GM12874 (cell line): ENCODE results near the gene SMIM33.

Experiments used
- TF ChIP-seq, protein P1 (sequence below): IDR thresholded peaks from 2 replicates; pipeline ENCODE4 v1.5.1; 2011; ENCODE audit warnings: low read depth, mild to moderate bottlenecking, control low read depth, low read length, moderate library complexity; ENCODE audit not compliant: insufficient read depth

The SMIM33 gene

DNA sequence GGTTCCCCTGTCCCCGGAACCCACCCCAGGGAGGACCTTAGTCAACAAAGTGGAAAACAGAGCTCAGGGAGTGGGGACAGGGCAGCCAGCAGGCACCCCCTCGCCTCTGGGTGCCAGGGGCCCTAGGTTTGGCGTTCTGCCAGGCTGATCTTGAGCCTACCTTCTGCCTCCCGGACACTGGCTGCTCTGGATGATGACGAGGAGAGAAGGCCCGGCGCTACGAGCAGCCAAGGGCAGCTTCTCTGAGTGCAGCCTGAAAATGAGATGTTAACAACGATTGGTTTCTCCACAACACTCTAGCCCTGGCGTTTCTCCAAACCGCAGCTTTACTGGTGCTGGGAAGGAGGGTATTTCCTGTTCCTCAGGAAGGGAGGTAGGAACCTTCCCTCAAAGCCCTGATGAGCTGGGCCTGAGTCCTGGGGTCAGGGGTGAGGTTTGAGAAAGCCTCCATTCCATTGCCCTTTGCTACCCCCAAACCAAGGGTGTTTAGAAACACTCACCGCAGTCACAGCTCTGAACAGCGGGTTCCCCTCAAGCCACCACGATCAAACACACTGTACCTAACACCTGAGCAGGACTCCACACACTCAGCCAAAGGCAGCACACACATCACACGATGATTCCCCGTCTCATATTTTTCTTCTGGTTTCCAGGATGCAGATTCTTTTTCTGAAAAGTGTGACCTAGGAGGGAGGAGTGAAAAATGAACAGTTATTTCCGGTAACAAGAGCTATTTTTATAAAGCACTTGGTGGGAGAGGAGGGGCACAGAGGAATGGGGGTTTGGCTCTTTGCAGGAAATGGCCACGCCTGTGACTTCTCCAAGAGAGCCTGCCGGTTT is 11.5 kb downstream of the SMIM33 start, which contains the start of gene STING1:
TSS of gene STING1 (minus strand) at position 709 of the 840 bp plus-strand sequence. CDS start 1,054 bp downstream, outside the sequence.
- TF ChIP-seq, protein P1, sequence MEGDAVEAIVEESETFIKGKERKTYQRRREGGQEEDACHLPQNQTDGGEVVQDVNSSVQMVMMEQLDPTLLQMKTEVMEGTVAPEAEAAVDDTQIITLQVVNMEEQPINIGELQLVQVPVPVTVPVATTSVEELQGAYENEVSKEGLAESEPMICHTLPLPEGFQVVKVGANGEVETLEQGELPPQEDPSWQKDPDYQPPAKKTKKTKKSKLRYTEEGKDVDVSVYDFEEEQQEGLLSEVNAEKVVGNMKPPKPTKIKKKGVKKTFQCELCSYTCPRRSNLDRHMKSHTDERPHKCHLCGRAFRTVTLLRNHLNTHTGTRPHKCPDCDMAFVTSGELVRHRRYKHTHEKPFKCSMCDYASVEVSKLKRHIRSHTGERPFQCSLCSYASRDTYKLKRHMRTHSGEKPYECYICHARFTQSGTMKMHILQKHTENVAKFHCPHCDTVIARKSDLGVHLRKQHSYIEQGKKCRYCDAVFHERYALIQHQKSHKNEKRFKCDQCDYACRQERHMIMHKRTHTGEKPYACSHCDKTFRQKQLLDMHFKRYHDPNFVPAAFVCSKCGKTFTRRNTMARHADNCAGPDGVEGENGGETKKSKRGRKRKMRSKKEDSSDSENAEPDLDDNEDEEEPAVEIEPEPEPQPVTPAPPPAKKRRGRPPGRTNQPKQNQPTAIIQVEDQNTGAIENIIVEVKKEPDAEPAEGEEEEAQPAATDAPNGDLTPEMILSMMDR, result no peak

DNA sequence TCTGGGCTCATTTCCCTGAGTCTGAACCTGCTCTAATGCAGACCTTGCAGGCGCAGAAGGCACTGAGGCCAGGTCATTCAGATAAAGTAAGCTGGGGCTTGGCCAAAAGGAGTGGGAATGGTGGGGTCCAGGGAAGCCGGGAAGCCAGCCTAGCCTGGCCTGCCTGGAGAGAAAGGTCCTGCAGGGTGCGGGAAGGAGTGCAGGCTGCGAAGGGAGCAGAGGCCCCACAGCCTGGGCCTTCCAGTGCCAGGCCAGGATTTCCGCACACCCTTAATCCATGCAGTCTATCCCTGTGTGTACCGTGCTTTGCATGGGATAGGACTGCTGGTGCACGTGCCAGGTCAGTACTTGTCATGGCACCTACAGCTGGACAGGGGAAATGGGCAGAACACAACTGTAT is 15.4 kb downstream of the SMIM33 start:
- TF ChIP-seq, protein P1, result no peak

DNA sequence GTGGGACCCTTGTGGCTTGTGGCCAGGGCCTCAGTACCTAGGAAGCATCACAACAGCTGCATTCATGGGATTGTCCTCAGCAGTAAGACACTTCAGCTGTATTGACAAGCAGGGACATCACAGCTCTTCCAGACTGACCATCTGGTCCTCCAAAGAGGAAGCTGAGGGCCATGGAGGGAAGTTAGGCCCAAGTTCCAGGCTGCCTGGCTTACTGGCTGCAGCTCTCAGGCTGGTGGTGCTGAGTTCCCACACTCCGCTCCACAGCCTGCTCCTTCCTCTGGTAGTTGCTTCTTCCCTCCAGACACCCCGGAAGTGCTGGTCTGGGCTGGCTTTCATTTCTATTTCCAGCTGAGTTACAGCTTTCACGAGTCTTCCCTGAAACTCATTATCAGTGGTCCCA is 17.5 kb downstream of the SMIM33 start:
- TF ChIP-seq, protein P1, result no peak

DNA sequence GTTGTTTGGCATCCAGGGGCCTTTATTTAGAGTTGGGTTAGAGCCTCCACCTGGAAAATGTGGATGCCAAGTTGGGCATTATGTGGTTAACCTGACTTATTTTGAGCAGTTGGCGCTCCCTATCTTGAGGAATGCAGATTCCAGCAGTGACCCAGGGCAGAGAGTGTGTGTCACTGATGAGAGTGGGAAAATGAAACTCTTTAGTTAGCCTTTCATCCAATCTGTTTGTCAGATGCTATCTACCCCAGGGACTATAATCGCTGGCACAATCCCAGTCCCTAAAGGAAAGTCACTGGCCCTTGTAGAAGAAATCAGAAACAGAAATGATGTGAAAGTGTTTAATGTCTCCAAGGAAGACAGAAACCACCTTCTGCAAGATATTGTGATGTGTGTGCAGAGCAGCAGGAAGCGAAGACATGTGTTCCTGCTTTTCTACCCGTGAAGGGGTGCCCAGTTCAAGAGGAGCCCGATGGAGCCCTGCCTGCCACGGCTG is 21.9 kb downstream of the SMIM33 start:
- TF ChIP-seq, protein P1, result no peak

DNA sequence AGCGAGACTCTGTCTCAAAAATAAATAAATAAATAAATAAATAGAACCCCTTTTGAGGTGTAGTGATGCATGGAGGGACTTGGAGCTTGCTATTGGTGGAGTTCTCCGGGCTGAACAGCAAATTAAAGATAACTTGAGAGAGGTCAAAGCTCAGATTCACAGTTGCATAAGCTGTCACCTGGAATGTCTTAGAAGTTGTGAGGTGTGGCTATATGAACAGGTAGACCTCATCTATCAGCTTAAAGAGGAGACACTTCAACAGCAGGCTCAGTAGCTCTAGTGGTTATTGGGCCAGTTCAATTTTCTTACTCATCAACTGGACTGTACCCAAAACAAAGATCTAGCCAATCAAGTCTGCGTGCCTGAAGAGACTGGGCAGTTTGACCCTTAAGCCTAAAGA is 23.5 kb downstream of the SMIM33 start:
- TF ChIP-seq, protein P1, result no peak

DNA sequence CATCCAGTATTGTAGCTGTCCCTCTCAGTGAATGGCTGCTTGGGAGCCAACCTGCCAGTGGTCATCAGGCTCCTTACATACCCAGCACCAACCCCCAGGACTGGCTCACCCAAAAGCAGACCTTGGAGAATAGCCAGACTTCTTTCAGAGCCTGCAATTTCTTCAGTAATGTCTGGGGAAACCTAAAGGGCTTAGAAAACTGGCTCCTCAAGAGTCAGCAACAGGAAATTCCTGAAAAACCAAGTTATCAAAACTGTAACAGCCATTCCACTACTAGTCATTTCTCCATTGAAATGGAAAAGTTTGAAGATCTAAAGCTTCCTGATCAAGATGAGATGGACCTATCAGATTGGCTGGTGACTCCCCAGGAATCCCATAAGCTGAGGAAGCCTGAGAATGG is 24.0 kb downstream of the SMIM33 start:
- TF ChIP-seq, protein P1, result no peak

DNA sequence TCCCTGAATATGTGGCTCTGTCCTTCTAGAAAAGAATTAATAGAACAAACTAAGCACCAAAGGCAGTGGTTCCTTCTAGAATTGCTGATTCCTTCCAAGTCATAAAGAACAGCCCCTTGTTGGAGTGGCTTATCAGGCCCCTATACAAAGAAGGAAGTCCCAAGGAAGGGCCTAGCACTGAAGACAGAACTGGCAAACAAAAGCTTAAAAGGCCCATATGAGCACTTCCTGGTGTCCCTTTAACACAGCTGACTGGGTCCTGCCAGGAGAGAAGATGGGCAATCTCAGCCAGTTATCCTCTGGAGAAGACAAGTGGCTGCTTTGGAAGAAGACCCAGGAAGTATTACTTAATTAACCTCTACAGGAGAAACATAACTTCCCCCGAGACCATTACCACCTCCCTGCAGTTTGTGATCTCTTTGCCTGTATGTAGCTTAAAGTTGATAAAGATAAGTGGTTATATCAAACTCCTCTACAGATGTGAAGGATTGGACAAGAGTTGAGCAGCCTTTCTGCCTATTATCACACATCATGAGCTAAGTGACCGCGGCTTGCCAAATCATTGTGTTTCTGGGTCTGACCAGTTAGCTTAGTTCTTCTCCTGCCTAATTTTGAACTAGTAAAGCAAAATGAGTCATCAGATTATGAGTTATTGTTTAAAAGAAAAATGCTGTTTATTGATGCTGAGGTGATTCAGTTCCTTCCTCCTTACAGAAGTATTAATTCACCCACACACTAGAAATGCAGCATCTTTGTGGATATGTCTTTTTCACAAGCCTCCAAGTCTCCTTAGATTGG is 25.0 kb downstream of the SMIM33 start:
- TF ChIP-seq, protein P1, result no peak
